Activated naive CD4-positive, alpha-beta T cell (primary cell): ENCODE data around the gene PRR36.

Source experiments
- DNase-seq, 4 experiments: peaks; one replicate each; lab custom pipeline; 2025; lab: John Stamatoyannopoulos, UW

PRR36 gene

GRCh38 chr19:7819337-7819736 lies 54.9 kb downstream of the PRR36 start:
- no peak for DNase-seq

GRCh38 chr19:7818806-7819205 lies 55.4 kb downstream of the PRR36 start:
- DNase-seq: no peak
